BE2C (cell line): Measurements from ENCODE around the gene CLSTN2.

Source experiments
- DNase-seq: peaks from one replicate; pipeline ENCODE4 v3.0.0-alpha.2; 2020
- H3K27me3 ChIP-seq: fragments of 250-450 bp; sonication (Bioruptor Pico); 2 replicates; pipeline ENCODE4 v1.5.1; 2020; ENCODE audit warnings: mild to moderate bottlenecking
- H3K36me3 ChIP-seq: fragments of 250-450 bp; sonication (Bioruptor Pico); 2 replicates; pipeline ENCODE4 v1.5.1; 2020; ENCODE audit warnings: mild to moderate bottlenecking
- H3K4me1 ChIP-seq: fragments of 250-450 bp; sonication (Bioruptor Pico); 2 replicates; pipeline ENCODE4 v1.5.1; 2020
- H3K4me3 ChIP-seq: 2 replicates; pipeline ENCODE4 v1.5.1; 2011; ENCODE audit warnings: low read depth, low read length
- H3K9me3 ChIP-seq: fragments of 250-450 bp; sonication (Bioruptor Pico); 2 replicates; pipeline ENCODE4 v1.5.1; 2020
- TF ChIP-seq, protein P1 (sequence below): IDR thresholded peaks from 2 replicates; pipeline ENCODE4 v1.5.1; 2012; ENCODE audit warnings: mild to moderate bottlenecking, low read depth, low read length

The CLSTN2 gene

DNA sequence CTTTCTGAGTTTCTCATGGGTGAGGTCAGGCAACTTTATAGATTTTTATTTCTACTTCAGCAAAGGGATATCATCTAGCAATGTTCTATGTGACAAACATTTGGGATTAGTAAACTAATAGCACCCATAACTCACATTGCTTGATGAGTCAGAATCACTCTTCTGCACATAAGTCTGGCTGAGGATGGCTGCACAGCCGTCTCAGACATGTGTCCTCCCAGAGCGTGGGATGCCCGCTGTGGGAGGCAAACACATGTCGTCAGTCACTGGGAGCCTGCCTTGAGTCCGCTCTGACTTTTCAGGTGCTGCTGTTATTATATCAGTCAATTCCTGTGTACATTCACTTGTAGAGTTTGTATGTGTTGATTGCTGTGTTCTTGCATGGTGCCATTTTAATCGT is 512.2 kb downstream of the CLSTN2 start:
- no peak overlapping the region for H3K4me3 ChIP-seq
- no peaks in the 10 kb centered on the region for H3K27me3 ChIP-seq
- no peaks in the 10 kb centered on the region for H3K9me3 ChIP-seq
- TF ChIP-seq, protein P1, sequence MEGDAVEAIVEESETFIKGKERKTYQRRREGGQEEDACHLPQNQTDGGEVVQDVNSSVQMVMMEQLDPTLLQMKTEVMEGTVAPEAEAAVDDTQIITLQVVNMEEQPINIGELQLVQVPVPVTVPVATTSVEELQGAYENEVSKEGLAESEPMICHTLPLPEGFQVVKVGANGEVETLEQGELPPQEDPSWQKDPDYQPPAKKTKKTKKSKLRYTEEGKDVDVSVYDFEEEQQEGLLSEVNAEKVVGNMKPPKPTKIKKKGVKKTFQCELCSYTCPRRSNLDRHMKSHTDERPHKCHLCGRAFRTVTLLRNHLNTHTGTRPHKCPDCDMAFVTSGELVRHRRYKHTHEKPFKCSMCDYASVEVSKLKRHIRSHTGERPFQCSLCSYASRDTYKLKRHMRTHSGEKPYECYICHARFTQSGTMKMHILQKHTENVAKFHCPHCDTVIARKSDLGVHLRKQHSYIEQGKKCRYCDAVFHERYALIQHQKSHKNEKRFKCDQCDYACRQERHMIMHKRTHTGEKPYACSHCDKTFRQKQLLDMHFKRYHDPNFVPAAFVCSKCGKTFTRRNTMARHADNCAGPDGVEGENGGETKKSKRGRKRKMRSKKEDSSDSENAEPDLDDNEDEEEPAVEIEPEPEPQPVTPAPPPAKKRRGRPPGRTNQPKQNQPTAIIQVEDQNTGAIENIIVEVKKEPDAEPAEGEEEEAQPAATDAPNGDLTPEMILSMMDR = no peak
- no peak for DNase-seq
- no peaks in the 10 kb centered on the region for H3K36me3 ChIP-seq
- H3K4me1 ChIP-seq = no peaks in the 10 kb centered on the region

DNA sequence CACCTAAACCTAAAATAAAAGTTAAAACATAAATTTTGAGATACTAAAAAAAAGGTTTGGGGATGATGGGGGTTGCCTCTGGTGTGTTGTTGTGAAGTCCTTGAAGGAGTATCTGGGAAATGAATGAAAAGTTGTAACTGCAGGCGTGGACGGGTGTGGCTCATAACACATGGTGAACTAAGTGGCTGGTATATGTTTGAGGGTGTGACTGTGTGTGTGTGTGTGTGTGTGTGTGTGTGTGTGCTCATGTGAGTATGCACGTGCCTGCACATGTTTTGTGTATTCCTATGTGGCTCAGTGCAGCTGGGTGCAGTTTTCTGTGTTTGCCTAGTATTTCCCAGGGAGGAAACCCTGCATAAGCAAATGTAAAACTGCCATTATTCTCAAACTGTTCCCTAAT is 513.0 kb downstream of the CLSTN2 start:
- H3K4me1 ChIP-seq = no peaks in the 10 kb centered on the region
- no peak for DNase-seq
- H3K4me3 ChIP-seq = no peak overlapping the region
- TF ChIP-seq, protein P1 = no peak
- no peaks in the 10 kb centered on the region for H3K27me3 ChIP-seq
- no peaks in the 10 kb centered on the region for H3K9me3 ChIP-seq
- no peaks in the 10 kb centered on the region for H3K36me3 ChIP-seq

DNA sequence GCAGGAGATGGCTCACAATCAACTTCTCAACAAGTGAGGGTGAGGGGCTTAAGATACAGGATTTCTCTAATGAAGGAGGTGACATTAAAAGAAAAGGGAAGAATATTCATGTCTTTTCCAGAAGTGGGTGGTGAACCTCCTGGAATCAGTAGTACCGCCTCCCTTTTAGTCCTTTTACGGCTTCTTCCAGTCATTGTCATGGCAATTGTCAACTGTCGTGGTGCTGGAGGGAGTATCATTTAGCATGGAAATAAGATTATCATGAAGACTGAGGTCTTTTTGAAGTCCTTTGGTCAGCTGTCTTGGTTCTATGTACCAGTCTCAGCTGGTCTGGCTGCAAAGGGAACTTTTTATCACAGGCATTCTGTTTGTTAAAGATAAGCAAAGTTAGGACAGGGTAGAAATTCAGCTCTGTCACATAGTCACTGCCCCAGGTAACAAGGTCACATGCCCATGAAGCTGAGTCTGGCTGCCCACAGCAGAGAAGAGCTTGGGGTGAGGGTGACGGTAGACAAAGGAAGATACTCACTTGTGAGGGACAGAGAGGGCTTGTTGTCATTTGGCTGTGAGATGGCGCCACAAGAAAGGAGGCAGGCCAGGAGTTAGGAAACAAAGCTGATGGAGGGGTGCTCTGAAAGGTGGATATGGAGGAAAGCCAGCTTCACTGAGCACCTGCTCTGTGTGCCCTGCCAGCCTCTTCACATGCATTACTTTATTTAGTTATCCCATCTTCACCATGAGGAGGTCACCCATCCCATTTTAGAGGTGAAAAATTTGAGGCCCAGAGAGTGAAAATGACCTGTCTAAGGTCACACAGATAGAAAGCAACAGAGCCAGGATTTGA is 514.6 kb downstream of the CLSTN2 start:
- H3K9me3 ChIP-seq = no peaks in the 10 kb centered on the region
- H3K27me3 ChIP-seq = no peaks in the 10 kb centered on the region
- no peaks in the 10 kb centered on the region for H3K4me1 ChIP-seq
- H3K36me3 ChIP-seq = no peaks in the 10 kb centered on the region
- DNase-seq = no peak
- TF ChIP-seq, protein P1 = no peak
- H3K4me3 ChIP-seq = no peak overlapping the region

DNA sequence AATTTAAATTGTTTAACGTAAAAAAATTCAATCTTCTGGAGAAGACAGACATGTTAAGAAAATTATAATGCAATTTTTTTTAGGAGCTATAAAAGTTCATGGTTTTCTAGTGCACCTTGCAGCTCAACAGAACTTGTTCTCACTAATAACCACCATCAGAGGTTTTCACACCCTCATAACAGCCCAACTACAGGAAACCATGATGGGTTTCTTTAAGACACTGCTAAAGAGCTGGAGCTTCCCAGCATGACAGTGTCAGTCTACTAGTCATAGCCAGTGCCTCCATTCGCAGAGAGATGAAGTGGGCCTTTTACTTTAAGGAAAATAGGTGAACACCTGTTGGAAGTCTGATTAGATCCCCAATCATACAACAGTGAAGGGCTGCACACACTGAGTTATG is 518.8 kb downstream of the CLSTN2 start:
- TF ChIP-seq, protein P1 = no peak
- Histone ChIP-seq H3K9me3 (no peaks in the 10 kb centered on the region), H3K36me3 (no peaks in the 10 kb centered on the region), H3K27me3 (no peaks in the 10 kb centered on the region), H3K4me1 (no peaks in the 10 kb centered on the region), H3K4me3 (no peak overlapping the region)
- no peak for DNase-seq

DNA sequence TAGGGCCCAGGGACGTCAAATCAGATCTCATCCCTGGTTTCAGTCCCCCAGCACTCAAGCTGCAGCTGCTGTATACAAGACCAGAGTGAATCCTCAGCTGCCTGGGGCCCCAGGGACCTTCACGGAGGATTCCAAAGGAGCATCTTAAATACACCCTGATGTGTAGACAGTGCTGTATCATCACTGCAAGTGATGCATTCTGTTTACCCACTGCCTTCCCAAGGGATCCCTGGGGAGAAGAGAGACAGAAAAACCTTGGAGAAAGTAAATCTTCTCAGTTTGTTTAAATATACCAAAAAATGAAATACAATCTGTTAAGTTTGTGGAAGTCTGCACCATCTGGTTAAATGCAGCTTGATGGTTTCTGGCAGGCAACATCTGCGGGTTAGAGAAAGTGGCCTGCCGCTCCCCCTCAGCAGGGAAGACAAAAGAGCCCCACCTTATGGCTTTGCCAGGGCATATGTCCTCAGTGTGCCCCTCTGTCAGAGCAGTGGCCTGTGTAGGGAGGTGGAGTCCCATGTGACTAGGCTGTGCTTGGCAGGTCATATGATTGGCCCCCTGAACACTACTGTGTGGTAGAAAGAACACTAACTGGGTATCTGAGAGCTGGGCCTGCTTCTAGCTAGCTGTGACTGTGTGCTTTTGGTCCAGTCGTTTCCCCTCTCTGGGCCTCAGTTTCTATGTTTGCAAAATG is 520.7 kb downstream of the CLSTN2 start:
- no peaks in the 10 kb centered on the region for H3K36me3 ChIP-seq
- H3K4me1 ChIP-seq = no peaks in the 10 kb centered on the region
- DNase-seq = no peak
- no peaks in the 10 kb centered on the region for H3K27me3 ChIP-seq
- TF ChIP-seq, protein P1 = no peak
- H3K4me3 ChIP-seq = no peak overlapping the region
- no peaks in the 10 kb centered on the region for H3K9me3 ChIP-seq

DNA sequence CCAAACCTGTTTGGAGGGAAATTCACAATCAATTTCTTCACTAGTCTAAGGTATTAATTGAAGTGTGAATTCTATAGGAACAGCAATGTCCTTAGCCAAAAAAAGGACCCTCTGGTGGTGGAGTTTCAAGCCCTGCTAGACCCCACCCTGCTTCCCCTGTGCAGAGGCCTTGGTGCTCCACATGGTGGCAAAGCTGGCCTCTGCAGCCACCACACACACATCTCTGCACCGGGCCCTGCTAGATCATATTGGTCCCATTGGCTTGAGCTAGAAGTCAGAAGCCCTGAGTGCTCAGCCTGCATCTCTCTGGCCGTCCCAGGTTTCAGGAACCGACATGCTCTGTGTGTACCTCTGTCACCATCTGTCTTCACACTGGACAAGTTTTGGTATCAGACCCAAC is 522.0 kb downstream of the CLSTN2 start:
- DNase-seq = no peak
- H3K4me1 ChIP-seq = 0 out of 2 replicates have a peak, but pooled peaks cover 4% of the 10 kb centered on the region
- TF ChIP-seq, protein P1 = no peak
- H3K9me3 ChIP-seq = no peaks in the 10 kb centered on the region
- no peak overlapping the region for H3K4me3 ChIP-seq
- H3K27me3 ChIP-seq = no peaks in the 10 kb centered on the region
- no peaks in the 10 kb centered on the region for H3K36me3 ChIP-seq
